Measurements from ENCODE around the gene RELL1. TPM values are rescaled to one million over a fixed set of nuclear protein-coding genes. Genes with fewer than 3 reads are reported as not detected.

Gene RELL1
- total and polyA plus RNA-seq, 3 donors from 2014 or later = 3.1 to 20.4 (median 10.2) TPM

GRCh38 chr4:37662861-37663390 lies 23.2 kb downstream of the RELL1 start:
- Histone ChIP-seq H3K36me3 (ENCODE audit: low read depth, missing control alignments) (no peaks in the 10 kb centered on the region), H3K27ac (peak overlapping the region; percentile 67 to 78), H3K4me3 (no peak overlapping the region), H3K9me3 (no peaks in the 10 kb centered on the region), H3K27me3 (no peaks in the 10 kb centered on the region), H3K4me1 (peaks cover 38% of the 10 kb centered on the region)
- TF ChIP-seq CTCF (IDR thresholded peaks at IDR 0.05) = no peak
- TF ChIP-seq POLR2A (IDR thresholded peaks at IDR 0.05) = no peak
- DNase-seq = peak; percentile 83
- 37 to 48% methylated on average over 5 of the region's 5 CpGs for WGBS, 2 donors
- intact Hi-C loops (cut with DNase I; ENCODE audit: low total_unique reads) = no loop called here

GRCh38 chr4:37662251-37662650 lies 23.9 kb downstream of the RELL1 start:
- WGBS, 2 donors = 12 to 26% methylated on average over 1 of the region's 1 CpG
- Histone ChIP-seq H3K4me1 (peaks cover 38% of the 10 kb centered on the region), H3K4me3 (no peak overlapping the region), H3K27me3 (no peaks in the 10 kb centered on the region), H3K27ac (peak overlapping the region; percentile 67 to 78), H3K9me3 (no peaks in the 10 kb centered on the region), H3K36me3 (ENCODE audit: low read depth, missing control alignments) (no peaks in the 10 kb centered on the region)
- intact Hi-C loops (cut with DNase I; ENCODE audit: low total_unique reads) = no loop called here
- DNase-seq = no peak
- TF ChIP-seq POLR2A (IDR thresholded peaks at IDR 0.05) (no peak), CTCF (IDR thresholded peaks at IDR 0.05) (no peak)

GRCh38 chr4:37661772-37662171 lies 24.4 kb downstream of the RELL1 start:
- Histone ChIP-seq H3K27me3 (no peaks in the 10 kb centered on the region), H3K4me3 (no peak overlapping the region), H3K36me3 (ENCODE audit: low read depth, missing control alignments) (no peaks in the 10 kb centered on the region), H3K4me1 (peaks cover 38% of the 10 kb centered on the region), H3K27ac (peak overlapping the region in 1 of 2 donors; percentile 78), H3K9me3 (no peaks in the 10 kb centered on the region)
- intact Hi-C loops (cut with DNase I; ENCODE audit: low total_unique reads) = no loop called here
- TF ChIP-seq POLR2A (IDR thresholded peaks at IDR 0.05) (no peak), CTCF (IDR thresholded peaks at IDR 0.05) (no peak)
- no peak for DNase-seq
- WGBS, 2 donors = 36 to 46% methylated on average over 3 of the region's 3 CpGs

GRCh38 chr4:37659696-37660095 lies 26.5 kb downstream of the RELL1 start:
- no peak for DNase-seq

More at GRCh38 chr4:37659696-37660095, 26.5 kb downstream of the RELL1 start:
- H3K9me3 ChIP-seq = no peaks in the 10 kb centered on the region
- TF ChIP-seq CTCF (IDR thresholded peaks at IDR 0.05) (no peak), POLR2A (IDR thresholded peaks at IDR 0.05) (no peak)
- H3K27me3 ChIP-seq = no peaks in the 10 kb centered on the region
- 88% methylated on average over 3 of the region's 3 CpGs for WGBS, 2 donors
- peaks cover 29% of the 10 kb centered on the region for H3K4me1 ChIP-seq
- H3K4me3 ChIP-seq = no peak overlapping the region
- intact Hi-C loops (cut with DNase I; ENCODE audit: low total_unique reads) = no loop called here
- H3K36me3 ChIP-seq (ENCODE audit: low read depth, missing control alignments) = no peaks in the 10 kb centered on the region
- no peak overlapping the region for H3K27ac ChIP-seq
